ENCODE results near the gene TRIM33.
"Not testable (repeated sequence)": the region's sequence is repeated elsewhere in the genome, so short reads cannot be mapped to it uniquely, and the experiment has no call there.

DNA sequence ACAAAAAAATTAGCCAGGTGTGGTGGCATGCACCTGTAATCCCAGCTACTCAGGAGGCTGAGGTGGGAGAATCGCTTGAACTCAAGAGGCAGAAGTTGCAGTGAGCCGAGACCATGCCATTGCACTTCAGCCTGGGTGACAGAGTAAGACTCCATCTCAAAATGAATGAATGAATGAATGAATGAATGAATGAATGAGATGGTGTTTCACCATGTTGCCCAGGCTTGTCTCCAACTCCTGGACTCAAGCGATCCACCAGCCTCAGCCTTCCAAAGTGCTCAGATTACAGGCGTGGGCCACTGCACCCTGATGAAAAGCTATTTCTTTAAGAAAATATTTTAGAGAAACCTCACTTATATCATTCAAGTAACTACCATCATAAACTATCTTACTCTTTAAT lies 67.8 kb downstream of the TRIM33 start:
- not testable (repeated sequence) for TF ChIP-seq RAD21 (IDR thresholded peaks at IDR 0.05; ENCODE audit: low read length); CTCF (IDR thresholded peaks at IDR 0.05); POLR2AphosphoS5 (IDR thresholded peaks at IDR 0.05; ENCODE audit: low read depth, low read length); YY1 (IDR thresholded peaks at IDR 0.05; ENCODE audit: low read depth); TAF1 (IDR thresholded peaks at IDR 0.05; ENCODE audit: borderline replicate concordance, low read depth, low read length)
